ENCODE measurements around the gene TSPAN7.

TSPAN7 gene

GRCh38 chrX:38595801-38596200, 34.5 kb downstream of the TSPAN7 start:
- peak; percentile 27 for FAIRE-seq
- no peak for TF ChIP-seq POLR2A (IDR thresholded peaks at IDR 0.05; ENCODE audit: low read depth, low read length)
- no peak for TF ChIP-seq POLR2AphosphoS5 (IDR thresholded peaks at IDR 0.05; ENCODE audit: low read depth, low read length)
- no peak for TF ChIP-seq TAF1 (IDR thresholded peaks at IDR 0.05; ENCODE audit: borderline replicate concordance, low read depth, low read length)
- no peak for DNase-seq (ENCODE audit: insufficient read length)

GRCh38 chrX:38596939-38597338, 35.6 kb downstream of the TSPAN7 start:
- TF ChIP-seq POLR2AphosphoS5 (IDR thresholded peaks at IDR 0.05; ENCODE audit: low read depth, low read length) (no peak), POLR2A (IDR thresholded peaks at IDR 0.05; ENCODE audit: low read depth, low read length) (no peak), TAF1 (IDR thresholded peaks at IDR 0.05; ENCODE audit: borderline replicate concordance, low read depth, low read length) (no peak)
- FAIRE-seq (no peak), DNase-seq (ENCODE audit: insufficient read length) (no peak)

GRCh38 chrX:38599796-38600755, 38.7 kb downstream of the TSPAN7 start:
- DNase-seq (ENCODE audit: insufficient read length) (no peak), FAIRE-seq (no peak)
- TF ChIP-seq POLR2A (IDR thresholded peaks at IDR 0.05; ENCODE audit: low read depth, low read length) (no peak), TAF1 (IDR thresholded peaks at IDR 0.05; ENCODE audit: borderline replicate concordance, low read depth, low read length) (no peak), POLR2AphosphoS5 (IDR thresholded peaks at IDR 0.05; ENCODE audit: low read depth, low read length) (no peak)

- DNase-seq (ENCODE audit: insufficient read length) (no peak), FAIRE-seq (no peak)
- TF ChIP-seq POLR2AphosphoS5 (IDR thresholded peaks at IDR 0.05; ENCODE audit: low read depth, low read length) (no peak), TAF1 (IDR thresholded peaks at IDR 0.05; ENCODE audit: borderline replicate concordance, low read depth, low read length) (no peak), POLR2A (IDR thresholded peaks at IDR 0.05; ENCODE audit: low read depth, low read length) (no peak)
Measured at GRCh38 chrX:38601866-38602265, 40.5 kb downstream of the TSPAN7 start.

GRCh38 chrX:38606821-38607220, 45.5 kb downstream of the TSPAN7 start:
- no peak for FAIRE-seq
- TF ChIP-seq POLR2A (IDR thresholded peaks at IDR 0.05; ENCODE audit: low read depth, low read length): no peak
- DNase-seq (ENCODE audit: insufficient read length): no peak

GRCh38 chrX:38607976-38608375, 46.6 kb downstream of the TSPAN7 start:
- FAIRE-seq (no peak), DNase-seq (ENCODE audit: insufficient read length) (no peak)
- TF ChIP-seq TAF1 (IDR thresholded peaks at IDR 0.05; ENCODE audit: borderline replicate concordance, low read depth, low read length) (no peak), POLR2AphosphoS5 (IDR thresholded peaks at IDR 0.05; ENCODE audit: low read depth, low read length) (no peak), POLR2A (IDR thresholded peaks at IDR 0.05; ENCODE audit: low read depth, low read length) (no peak)

- no peak for DNase-seq (ENCODE audit: insufficient read length)
- peak; percentile 33 for FAIRE-seq
- no peak for TF ChIP-seq TAF1 (IDR thresholded peaks at IDR 0.05; ENCODE audit: borderline replicate concordance, low read depth, low read length)
- no peak for TF ChIP-seq POLR2AphosphoS5 (IDR thresholded peaks at IDR 0.05; ENCODE audit: low read depth, low read length)
- TF ChIP-seq POLR2A (IDR thresholded peaks at IDR 0.05; ENCODE audit: low read depth, low read length): no peak
Measured at GRCh38 chrX:38610849-38611248, 49.5 kb downstream of the TSPAN7 start.

- no peak for FAIRE-seq
Measured at GRCh38 chrX:38612281-38612680, 50.9 kb downstream of the TSPAN7 start.

GRCh38 chrX:38614485-38614884, 53.1 kb downstream of the TSPAN7 start:
- DNase-seq (ENCODE audit: insufficient read length) (no peak), FAIRE-seq (no peak)
- no peak for TF ChIP-seq TAF1 (IDR thresholded peaks at IDR 0.05; ENCODE audit: borderline replicate concordance, low read depth, low read length)
- TF ChIP-seq POLR2A (IDR thresholded peaks at IDR 0.05; ENCODE audit: low read depth, low read length): no peak
- no peak for TF ChIP-seq POLR2AphosphoS5 (IDR thresholded peaks at IDR 0.05; ENCODE audit: low read depth, low read length)

More at GRCh38 chrX:38612281-38612680, 50.9 kb downstream of the TSPAN7 start:
- TF ChIP-seq POLR2A (IDR thresholded peaks at IDR 0.05; ENCODE audit: low read depth, low read length): no peak
- TF ChIP-seq POLR2AphosphoS5 (IDR thresholded peaks at IDR 0.05; ENCODE audit: low read depth, low read length): no peak
- no peak for TF ChIP-seq TAF1 (IDR thresholded peaks at IDR 0.05; ENCODE audit: borderline replicate concordance, low read depth, low read length)
- no peak for DNase-seq (ENCODE audit: insufficient read length)

GRCh38 chrX:38616904-38617303, 55.6 kb downstream of the TSPAN7 start:
- TF ChIP-seq TAF1 (IDR thresholded peaks at IDR 0.05; ENCODE audit: borderline replicate concordance, low read depth, low read length) (no peak), POLR2AphosphoS5 (IDR thresholded peaks at IDR 0.05; ENCODE audit: low read depth, low read length) (no peak), POLR2A (IDR thresholded peaks at IDR 0.05; ENCODE audit: low read depth, low read length) (no peak)
- DNase-seq (ENCODE audit: insufficient read length): no peak
- FAIRE-seq: no peak

- TF ChIP-seq TAF1 (IDR thresholded peaks at IDR 0.05; ENCODE audit: borderline replicate concordance, low read depth, low read length): no peak
- TF ChIP-seq POLR2AphosphoS5 (IDR thresholded peaks at IDR 0.05; ENCODE audit: low read depth, low read length): no peak
- no peak for DNase-seq (ENCODE audit: insufficient read length)
- no peak for FAIRE-seq
Measured at GRCh38 chrX:38618180-38618579, 56.8 kb downstream of the TSPAN7 start.

GRCh38 chrX:38620623-38621022, 59.3 kb downstream of the TSPAN7 start:
- TF ChIP-seq POLR2A (IDR thresholded peaks at IDR 0.05; ENCODE audit: low read depth, low read length): no peak
- no peak for TF ChIP-seq POLR2AphosphoS5 (IDR thresholded peaks at IDR 0.05; ENCODE audit: low read depth, low read length)
- TF ChIP-seq TAF1 (IDR thresholded peaks at IDR 0.05; ENCODE audit: borderline replicate concordance, low read depth, low read length): no peak
- FAIRE-seq: no peak
- DNase-seq (ENCODE audit: insufficient read length): no peak

Measured in GM12892 (cell line).